Measurements from ENCODE around the gene DMP1.
"Not testable (repeated sequence)": the region's sequence is repeated elsewhere in the genome, so short reads cannot be mapped to it uniquely, and the experiment has no call there.

Gene DMP1

DNA sequence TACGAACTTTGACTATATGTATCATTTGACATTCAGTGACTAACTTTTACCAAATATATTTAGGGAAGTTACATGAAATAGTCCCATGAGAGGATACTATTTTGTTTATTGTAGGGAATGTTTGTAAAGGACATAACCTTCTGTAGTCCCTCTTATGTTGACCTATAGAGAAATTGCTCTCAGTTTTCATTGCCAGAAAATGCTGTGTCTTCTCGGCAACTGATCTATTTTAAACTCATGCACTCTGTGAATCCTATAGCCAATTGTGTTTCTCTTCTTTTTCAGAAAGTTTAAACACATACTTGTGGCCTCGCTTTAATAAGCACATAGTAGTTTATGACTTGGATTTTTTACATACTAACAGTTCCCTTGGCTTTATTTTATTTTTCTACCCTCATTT, 38.2 kb downstream of the DMP1 start:
- DNase-seq (ENCODE audit: low spot score): no peak

DNA sequence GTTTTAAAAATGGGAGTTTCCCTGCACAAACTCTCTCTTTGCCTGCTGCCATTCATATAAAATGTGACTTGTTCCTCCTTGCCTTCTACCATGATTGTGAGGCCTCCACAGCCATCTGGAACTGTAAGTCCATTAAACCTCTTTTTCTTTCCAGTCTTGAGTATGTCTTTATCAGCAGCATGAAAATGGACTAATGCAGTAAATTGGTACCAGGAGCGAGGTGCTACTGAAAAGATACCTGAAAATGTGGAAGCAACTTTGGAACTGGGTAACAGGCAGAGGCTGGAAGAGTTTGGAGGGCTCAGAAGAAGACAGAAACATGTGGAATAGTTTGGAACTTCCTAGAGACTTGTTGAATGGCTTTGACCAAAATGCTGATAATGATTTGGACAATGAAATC, 40.9 kb downstream of the DMP1 start:
- DNase-seq (ENCODE audit: low spot score): not testable (repeated sequence)

DNA sequence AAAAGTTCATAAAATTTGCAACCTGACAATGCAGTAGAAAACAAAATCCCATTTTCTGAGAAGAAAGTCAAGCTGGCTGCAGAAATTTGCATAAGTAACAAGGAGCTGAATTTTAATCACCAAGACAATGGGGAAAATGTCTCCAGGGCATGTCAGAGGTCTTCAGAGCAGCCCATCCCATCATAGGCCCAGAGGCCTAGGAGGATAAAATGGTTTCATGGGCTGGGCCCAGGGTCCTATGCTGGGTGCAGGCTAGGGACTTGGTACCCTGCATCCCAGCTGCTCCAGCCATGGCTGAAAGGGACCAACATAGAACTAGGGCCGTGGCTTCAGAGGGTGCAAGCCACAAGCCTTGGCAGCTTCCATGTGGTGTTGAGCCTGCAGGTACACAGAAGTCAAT, 42.0 kb downstream of the DMP1 start:
- not testable (repeated sequence) for DNase-seq (ENCODE audit: low spot score)

DNA sequence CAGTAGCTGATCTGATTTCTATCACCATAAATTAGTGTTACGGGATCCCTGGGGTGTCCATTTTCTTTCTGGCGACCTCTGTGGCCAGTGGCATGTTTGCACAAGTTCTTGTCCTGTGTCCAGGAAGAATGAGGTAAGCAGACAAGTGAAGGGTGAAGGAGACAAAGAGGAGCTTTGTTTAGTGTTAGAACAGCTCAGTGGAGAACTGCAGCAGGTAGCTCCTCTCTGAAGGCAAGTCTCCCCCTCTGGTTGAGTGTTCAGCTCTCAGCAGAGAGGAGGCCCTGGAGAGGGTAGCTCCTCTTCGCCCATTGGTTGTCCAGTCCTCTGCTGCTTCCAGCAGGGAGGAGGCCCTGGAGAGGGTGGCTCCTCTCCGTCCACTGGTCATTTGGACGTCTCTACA, 47.2 kb downstream of the DMP1 start:
- no peak for DNase-seq (ENCODE audit: low spot score)

DNA sequence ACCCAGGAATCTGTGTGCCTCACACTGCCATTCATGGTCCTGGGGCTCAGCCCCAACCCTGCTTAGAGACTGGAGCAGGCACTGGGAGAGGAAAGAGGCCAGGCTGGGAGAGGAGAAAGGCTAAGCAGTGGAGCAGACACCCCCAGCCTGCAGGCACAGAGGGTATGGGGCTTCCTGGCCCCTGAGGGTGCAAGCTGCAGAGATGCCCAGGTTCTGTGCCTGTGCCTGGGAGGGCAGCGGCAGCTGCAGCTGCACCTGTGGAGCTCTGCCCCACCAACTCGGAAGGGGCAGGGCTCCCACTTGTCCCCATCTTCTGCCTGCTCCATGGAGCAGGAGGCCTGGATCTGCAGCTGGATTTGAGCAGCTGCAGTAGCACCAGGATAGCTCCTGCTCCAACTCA, 47.9 kb downstream of the DMP1 start:
- DNase-seq (ENCODE audit: low spot score): no peak

DNA sequence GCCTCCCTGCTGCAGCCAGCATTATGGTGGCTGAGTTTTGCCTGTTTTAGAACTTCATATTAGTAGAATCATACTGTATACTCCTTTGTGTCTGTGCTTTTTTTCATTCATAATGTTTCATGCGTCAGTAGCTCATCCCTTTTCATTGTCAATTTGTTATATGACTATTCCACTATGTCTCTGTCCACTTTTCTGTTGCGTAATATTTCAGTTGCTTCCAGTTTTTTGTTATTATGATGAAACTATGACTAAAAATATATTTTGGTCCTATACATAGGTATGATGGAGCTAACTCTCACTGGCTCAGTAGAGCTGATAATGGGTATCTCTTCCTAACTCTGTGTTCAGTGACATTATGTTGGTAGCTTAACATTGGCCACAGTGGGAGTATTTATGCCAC, 48.3 kb downstream of the DMP1 start:
- no peak for DNase-seq (ENCODE audit: low spot score)

DNA sequence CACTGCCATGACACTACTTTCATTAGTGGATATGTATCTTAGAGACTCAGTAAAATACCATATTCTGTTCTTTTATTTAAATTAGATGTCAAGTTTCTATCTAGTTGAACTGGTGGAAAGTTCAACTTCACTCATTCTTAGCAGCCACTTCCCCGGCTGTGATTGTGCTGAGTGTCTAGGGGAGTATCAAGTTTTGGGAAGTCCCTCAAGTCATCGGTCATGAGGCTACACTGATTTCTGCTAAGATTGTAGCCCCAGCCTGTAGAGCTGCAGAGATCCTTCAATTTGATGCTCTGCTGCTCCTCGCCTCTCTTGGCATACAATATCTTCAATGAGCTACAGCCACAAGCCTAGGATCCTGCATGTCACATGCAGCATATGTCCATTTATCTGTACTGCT, 53.9 kb downstream of the DMP1 start:
- DNase-seq (ENCODE audit: low spot score): no peak

DNA sequence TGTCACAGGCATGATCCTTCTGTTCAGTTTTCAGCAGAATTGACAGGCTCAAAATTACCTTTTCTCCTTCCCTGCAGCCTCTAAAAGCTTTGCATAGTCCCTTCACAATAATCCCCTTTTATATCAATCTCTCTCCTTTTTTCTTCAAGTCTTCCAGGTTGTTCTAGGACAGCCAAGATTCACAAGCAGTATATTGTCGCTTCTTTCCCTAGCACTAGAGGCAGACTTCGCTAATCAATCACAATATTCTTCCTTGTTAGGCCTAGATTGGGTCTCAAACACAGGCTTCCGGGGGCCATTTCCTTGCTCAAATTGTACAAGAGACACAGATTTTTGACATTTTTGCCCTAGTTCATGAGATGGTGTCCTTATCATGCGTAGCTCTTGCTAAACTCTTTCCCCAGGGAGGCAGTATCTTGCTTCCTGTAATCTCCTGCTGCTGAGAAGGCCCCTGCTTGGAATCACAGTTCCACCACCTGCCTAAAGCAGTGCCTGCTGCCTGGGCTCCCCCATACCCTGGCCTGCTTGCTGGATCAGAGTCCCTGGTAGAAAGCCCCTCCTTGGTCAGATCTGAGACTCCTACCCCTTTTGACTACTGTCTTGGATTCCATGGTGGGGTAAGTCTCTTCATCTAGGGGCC, 57.3 kb downstream of the DMP1 start:
- no peak for DNase-seq (ENCODE audit: low spot score)

Measured in RKO (cell line).